ENCODE measurements around the gene OOSP4A. TPM values are rescaled to one million over a fixed set of nuclear protein-coding genes. Genes with fewer than 3 reads are reported as not detected.

The OOSP4A gene
- total RNA-seq, 1 donor from 2014 or later: not detected

DNA sequence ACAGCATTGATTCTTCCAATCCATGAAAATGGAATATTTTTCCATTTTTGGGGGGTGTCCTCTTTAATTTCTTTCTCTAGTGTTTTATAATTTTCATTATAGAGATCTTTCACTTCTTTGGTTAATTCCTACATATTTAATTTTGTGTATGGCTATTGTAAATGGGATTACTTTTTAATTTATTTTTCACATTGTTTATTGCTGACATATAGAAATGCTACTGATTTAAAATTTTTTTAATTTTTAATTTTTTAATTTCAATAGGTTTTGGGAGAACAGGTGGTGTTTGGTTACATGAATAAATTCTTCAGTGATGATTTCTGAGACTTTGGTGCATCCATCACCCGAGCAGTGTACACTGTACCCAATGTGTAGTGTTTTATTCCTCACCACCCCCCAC is 26.6 kb downstream of the OOSP4A start:
- Mint-ChIP-seq H3K36me3 (ENCODE audit: low read depth) (no peaks in the 10 kb centered on the region), H3K9me3 (peaks cover 14% of the 10 kb centered on the region), H3K27ac (no peak overlapping the region), H3K4me3 (ENCODE audit: low read depth) (no peak overlapping the region), H3K27me3 (ENCODE audit: low read depth) (no peaks in the 10 kb centered on the region), H3K4me1 (ENCODE audit: low read depth) (no peaks in the 10 kb centered on the region)
- intact Hi-C loops (cut with micrococcal nuclease): no loop called here
- DNase-seq (ENCODE audit: low spot score): no peak

DNA sequence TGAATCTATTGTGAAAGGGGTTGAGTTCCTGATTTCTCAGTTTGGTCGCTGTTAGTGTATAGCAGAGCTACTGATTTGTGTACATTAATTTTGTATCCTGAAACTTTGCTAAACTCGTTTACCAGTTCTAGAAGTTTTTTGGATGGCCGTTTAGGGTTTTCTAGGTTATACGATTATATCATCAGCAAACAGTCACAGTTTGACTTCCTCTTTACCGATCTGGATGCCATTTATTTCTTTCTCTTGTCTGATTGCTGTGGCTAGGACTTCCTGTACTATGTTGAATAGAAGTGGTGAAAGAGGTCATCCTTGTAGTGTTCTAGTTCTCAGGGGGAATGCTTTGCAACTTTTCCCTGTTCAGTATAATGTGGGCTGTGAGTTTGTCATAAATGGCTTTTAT is 28.6 kb downstream of the OOSP4A start:
- no peak for DNase-seq (ENCODE audit: low spot score)
- Mint-ChIP-seq H3K4me3 (ENCODE audit: low read depth) (no peak overlapping the region), H3K9me3 (peaks cover 14% of the 10 kb centered on the region), H3K4me1 (ENCODE audit: low read depth) (no peaks in the 10 kb centered on the region), H3K27ac (no peak overlapping the region), H3K27me3 (ENCODE audit: low read depth) (no peaks in the 10 kb centered on the region), H3K36me3 (ENCODE audit: low read depth) (no peaks in the 10 kb centered on the region)
- intact Hi-C loops (cut with micrococcal nuclease): no loop called here

DNA sequence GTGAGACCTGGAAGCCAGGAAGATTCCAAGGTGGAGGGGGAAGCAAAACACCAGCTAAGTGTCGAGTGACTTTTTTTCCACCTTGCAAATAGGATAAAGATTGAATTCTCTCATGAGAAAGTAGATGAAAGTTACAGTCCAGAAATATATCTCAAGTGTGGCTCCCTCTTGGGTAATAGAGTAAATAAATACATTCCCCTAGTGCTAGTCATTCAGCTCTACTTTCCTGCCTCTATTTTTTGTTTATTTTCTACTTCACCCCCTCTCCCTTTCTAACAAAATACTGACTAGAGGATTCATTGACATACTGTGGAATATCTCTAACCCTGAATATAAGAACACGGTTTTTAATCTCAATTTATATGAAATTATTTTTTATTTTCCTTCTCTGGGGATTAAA is 34.0 kb downstream of the OOSP4A start:
- Mint-ChIP-seq H3K4me3 (ENCODE audit: low read depth) (no peak overlapping the region), H3K4me1 (ENCODE audit: low read depth) (no peaks in the 10 kb centered on the region), H3K36me3 (ENCODE audit: low read depth) (no peaks in the 10 kb centered on the region), H3K9me3 (no peaks in the 10 kb centered on the region), H3K27ac (no peak overlapping the region), H3K27me3 (ENCODE audit: low read depth) (peaks cover 2% of the 10 kb centered on the region)
- intact Hi-C loops (cut with micrococcal nuclease): no loop called here
- DNase-seq (ENCODE audit: low spot score): no peak

DNA sequence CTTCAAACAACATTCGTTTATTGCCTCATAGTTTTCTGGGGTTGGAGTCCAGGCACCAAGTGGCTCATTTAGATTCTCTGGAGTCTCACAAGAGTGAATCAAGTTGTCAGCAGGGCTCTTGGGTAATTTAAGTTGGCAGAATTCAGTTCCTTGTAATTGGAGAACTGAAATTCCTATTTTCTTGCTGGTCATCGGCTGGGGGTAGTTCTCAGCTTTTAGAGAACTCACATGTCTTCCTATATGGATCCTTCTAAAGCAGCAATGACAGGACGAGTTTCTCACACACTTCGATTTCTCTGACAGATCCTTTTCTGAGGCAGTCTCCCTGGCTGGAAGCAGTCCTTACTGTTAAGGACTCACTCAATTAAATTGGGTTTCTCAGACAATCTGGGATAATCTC is 35.9 kb downstream of the OOSP4A start:
- Mint-ChIP-seq H3K27ac (no peak overlapping the region), H3K4me3 (ENCODE audit: low read depth) (no peak overlapping the region), H3K27me3 (ENCODE audit: low read depth) (peaks cover 3% of the 10 kb centered on the region), H3K36me3 (ENCODE audit: low read depth) (no peaks in the 10 kb centered on the region), H3K4me1 (ENCODE audit: low read depth) (no peaks in the 10 kb centered on the region), H3K9me3 (no peaks in the 10 kb centered on the region)
- intact Hi-C loops (cut with micrococcal nuclease): no loop called here
- DNase-seq (ENCODE audit: low spot score): no peak

DNA sequence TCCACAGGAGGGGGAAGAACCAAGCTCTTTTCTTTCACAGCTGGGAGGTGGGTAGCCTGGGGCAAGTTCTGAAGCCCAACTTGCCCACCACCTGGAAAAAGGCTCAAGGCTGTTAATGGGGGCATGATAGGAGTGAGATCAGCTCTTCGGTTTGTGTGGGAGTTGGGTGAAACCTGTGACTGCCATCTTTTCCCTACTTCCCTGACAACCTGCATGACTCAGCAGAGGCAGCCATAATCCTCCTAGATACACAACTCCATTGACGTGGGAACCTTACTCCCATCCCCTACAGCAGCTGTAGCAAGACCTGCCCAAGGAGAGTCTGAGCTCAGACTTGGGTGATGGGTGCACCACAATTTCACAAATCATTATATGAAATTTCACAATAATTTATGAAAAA is 39.9 kb downstream of the OOSP4A start:
- intact Hi-C loops (cut with micrococcal nuclease): no loop called here
- H3K27ac Mint-ChIP-seq: no peak overlapping the region
- peaks cover under 1% of the 10 kb centered on the region for H3K4me1 Mint-ChIP-seq (ENCODE audit: low read depth)
- DNase-seq (ENCODE audit: low spot score): no peak
- peaks cover 3% of the 10 kb centered on the region for H3K27me3 Mint-ChIP-seq (ENCODE audit: low read depth)
- H3K36me3 Mint-ChIP-seq (ENCODE audit: low read depth): no peaks in the 10 kb centered on the region
- H3K4me3 Mint-ChIP-seq (ENCODE audit: low read depth): no peak overlapping the region
- no peaks in the 10 kb centered on the region for H3K9me3 Mint-ChIP-seq

DNA sequence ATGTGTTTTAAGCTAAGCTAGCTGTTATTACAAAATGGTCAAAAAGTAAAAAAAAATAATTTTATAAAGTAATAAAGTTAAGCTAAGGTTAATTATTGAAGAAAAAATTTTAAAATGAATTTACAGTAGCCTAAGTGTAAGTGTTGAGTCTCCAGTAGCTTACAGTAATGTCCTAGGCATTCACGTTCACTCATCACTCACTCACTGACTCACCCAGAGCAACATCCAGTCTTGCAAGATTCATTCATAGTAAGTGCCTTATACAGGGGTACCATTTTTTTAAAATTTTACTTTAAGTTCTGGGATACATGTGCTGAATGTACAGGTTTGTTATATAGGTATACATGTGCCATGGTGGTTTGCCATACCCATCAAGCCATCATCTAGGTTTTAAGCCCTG is 41.5 kb downstream of the OOSP4A start:
- no peak overlapping the region for H3K27ac Mint-ChIP-seq
- H3K4me3 Mint-ChIP-seq (ENCODE audit: low read depth): no peak overlapping the region
- no peaks in the 10 kb centered on the region for H3K36me3 Mint-ChIP-seq (ENCODE audit: low read depth)
- no peaks in the 10 kb centered on the region for H3K9me3 Mint-ChIP-seq
- peaks cover 4% of the 10 kb centered on the region for H3K27me3 Mint-ChIP-seq (ENCODE audit: low read depth)
- no peak for DNase-seq (ENCODE audit: low spot score)
- intact Hi-C loops (cut with micrococcal nuclease): no loop called here
- H3K4me1 Mint-ChIP-seq (ENCODE audit: low read depth): peaks cover 4% of the 10 kb centered on the region

DNA sequence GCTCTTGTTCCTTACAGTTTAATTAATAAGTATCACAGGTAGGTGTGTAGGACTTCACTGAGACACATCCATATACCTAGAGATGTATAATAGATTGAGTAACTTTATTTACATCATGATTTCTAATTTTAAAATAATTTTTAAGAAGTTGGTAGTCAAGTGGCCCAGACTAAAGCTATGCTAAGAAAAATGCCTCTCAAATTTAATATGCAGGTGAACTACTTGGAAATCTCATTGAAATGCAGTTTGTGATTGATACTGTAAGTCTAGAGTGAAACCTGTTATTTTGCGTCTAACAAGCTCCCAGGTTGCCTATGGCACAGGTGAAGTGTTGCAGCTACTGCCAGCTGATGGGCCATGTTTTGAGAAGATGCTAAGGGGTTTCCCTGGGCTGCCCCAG is 53.0 kb downstream of the OOSP4A start, which contains the start of gene OOSP4B:
OOSP4B (plus strand) TSS at position 301 of the 400 bp plus-strand sequence.
- intact Hi-C loops (cut with micrococcal nuclease): no loop called here
- no peak for DNase-seq (ENCODE audit: low spot score)
- Mint-ChIP-seq H3K9me3 (no peaks in the 10 kb centered on the region), H3K4me1 (ENCODE audit: low read depth) (no peaks in the 10 kb centered on the region), H3K4me3 (ENCODE audit: low read depth) (no peak within 1 kb of the TSS), H3K27ac (no peak within 1 kb of the TSS), H3K36me3 (ENCODE audit: low read depth) (no peaks in the 10 kb centered on the region), H3K27me3 (ENCODE audit: low read depth) (peaks cover 1% of the 10 kb centered on the region)

DNA sequence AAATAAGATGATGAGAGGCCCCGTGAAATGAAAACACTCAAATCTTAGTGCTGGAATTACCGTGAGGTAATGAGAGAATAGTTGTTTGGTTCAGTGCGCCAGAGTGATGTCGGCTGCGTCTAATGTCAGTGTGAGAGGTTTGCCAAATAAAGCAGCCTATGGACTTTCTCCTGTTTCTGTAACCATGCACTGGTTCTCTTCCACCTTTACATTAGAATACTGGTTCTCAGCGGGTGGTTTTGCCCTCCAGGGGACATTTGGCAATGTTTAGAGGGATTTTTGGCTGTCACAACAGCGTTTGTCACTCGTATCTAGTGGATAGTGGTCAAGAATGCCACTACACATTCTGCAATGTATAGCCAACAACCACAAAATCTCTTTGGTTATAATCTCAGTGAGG is 54.2 kb downstream of the OOSP4A start:
- Mint-ChIP-seq H3K4me1 (ENCODE audit: low read depth) (no peaks in the 10 kb centered on the region), H3K36me3 (ENCODE audit: low read depth) (no peaks in the 10 kb centered on the region), H3K27ac (no peak overlapping the region), H3K27me3 (ENCODE audit: low read depth) (peaks cover 1% of the 10 kb centered on the region), H3K4me3 (ENCODE audit: low read depth) (no peak overlapping the region), H3K9me3 (no peaks in the 10 kb centered on the region)
- intact Hi-C loops (cut with micrococcal nuclease): no loop called here
- DNase-seq (ENCODE audit: low spot score): no peak

Other genes starting within 250 kb of the OOSP4A start
- 9.9 and 14.1 TPM in 2 replicates for gene STX3, start 208.7 kb upstream of the OOSP4A start, total RNA-seq
- gene MRPL16, start 153.3 kb upstream of the OOSP4A start, total RNA-seq: 87.7 and 90.4 TPM in 2 replicates
- gene CBLIF, start 118.5 kb upstream of the OOSP4A start, total RNA-seq: not detected in 2 replicates
- 0.25 TPM in 1 of 2 replicates, not detected in the other for gene TCN1, start 97.5 kb upstream of the OOSP4A start, total RNA-seq
- not detected in 2 replicates for gene OOSP3, start 85.3 kb upstream of the OOSP4A start, total RNA-seq
- gene OOSP1, start 25.6 kb upstream of the OOSP4A start, total RNA-seq: not detected in 2 replicates
- not detected in 2 replicates for gene OOSP4B, start 53.1 kb downstream of the OOSP4A start, total RNA-seq
- gene OOSP2, start 76.4 kb downstream of the OOSP4A start, total RNA-seq: not detected in 2 replicates
- gene MS4A3, start 92.6 kb downstream of the OOSP4A start, total RNA-seq: not detected in 2 replicates
- gene MS4A2, start 124.6 kb downstream of the OOSP4A start, total RNA-seq: not detected in 2 replicates
- gene MS4A6A, start 219.1 kb downstream of the OOSP4A start, total RNA-seq: not detected in 2 replicates